NCI-H2107 treated with DMSO at 0.1 percent for 48 hours (cell line): ENCODE results near the gene BCO2.

Source experiments
- DNase-seq: peaks from one replicate; lab custom pipeline; 2025; ENCODE audit not compliant: unreplicated experiment; lab: John Stamatoyannopoulos, UW

BCO2 gene

DNA sequence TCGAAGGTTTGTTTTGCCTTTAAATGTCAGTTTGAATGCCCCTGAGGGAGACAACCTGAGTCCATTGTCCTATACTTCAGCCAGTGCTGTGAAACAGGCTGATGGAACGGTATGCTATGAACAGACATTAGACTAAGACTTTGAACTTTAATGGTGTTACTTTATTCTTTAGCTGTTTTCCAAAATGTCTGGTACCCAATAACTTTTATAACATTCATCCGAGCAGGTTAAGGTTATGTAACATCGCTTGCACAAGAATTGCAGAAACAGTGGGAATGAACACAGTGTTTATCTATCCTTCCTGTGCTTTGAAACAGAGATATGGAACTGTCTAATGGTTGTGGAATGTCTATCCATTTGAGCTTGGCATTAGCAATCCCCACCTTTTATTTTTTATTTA, 38.4 kb downstream of the BCO2 start:
- DNase-seq, result no peak

DNA sequence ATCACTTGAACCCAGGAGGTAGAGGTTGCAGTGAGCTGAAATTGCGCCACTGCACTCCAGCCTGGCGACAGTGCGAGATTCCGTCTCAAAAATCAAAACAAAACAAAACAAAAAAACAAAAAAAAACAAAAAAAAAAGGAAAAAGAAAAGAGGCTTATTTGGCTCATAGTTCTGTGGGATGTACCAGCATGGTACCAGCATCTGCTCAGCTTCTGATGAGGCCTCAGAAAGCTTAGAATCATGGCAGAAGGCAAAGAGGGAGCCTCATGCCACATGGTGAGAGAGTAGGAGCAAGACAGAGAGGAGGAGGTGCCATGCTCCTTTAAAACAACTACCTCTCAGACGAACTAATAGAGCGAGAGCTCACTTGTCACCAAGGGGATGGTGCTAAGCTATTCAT, 40.3 kb downstream of the BCO2 start:
- DNase-seq, result no peak

DNA sequence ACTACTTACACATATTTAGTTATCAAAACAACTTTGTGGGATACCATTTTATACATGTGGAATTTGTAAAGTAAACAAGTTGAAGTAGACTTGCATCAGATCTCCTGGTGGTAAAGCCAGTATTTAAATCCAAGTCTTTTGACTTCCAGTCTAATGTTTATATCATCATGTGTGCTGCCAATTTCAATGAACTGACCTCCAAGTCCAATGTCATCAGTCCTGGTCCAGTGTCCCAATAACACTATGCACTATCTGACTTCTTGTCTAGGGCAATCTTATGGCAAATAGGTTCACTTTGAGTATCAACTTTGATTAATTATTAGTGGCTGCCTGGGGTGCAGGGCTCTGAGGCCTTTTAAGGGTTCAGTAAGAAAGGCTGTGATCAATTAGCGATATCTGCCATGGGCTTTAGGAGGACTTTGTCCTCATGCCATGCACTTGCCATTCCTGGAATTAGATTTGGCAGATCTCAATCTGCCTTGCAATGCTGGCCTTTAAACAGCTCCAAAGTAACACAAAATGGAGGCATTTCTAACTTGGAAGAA, 41.3 kb downstream of the BCO2 start:
- no peak for DNase-seq

DNA sequence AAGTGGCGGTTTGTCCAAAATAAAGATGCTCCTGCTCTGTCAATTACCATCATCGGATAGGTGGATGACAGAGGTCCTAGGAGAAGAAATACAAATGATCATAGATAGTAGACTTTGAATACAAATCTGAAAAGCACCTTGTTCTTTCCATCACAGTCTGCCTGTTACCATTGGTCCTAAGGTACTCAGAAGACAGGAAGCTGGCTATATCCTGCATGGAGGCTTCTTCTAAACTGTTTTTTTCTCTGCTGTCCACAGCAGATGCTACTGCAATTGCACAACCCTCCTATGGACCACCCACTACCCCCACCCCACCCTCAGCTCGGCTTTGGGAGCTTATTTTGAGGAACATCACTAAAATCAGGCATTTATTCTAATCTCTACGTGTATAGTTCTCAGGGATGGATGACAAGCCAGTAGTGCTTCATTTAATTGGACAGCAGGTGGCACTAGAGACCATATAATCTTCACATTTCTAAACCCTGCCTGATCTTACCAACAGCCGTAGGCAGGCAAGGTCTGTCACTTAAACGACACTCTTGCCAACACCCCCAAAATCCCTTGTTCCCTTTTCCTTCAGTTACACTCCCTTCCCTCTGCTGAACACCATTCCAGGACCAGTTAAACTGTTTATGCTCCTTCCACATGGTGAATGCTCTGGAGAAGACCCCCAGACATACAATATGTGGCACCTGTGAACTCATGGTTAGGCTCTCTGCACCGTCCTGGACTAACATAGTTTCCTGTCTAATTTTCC, 44.3 kb downstream of the BCO2 start:
- peak; percentile 70 for DNase-seq

DNA sequence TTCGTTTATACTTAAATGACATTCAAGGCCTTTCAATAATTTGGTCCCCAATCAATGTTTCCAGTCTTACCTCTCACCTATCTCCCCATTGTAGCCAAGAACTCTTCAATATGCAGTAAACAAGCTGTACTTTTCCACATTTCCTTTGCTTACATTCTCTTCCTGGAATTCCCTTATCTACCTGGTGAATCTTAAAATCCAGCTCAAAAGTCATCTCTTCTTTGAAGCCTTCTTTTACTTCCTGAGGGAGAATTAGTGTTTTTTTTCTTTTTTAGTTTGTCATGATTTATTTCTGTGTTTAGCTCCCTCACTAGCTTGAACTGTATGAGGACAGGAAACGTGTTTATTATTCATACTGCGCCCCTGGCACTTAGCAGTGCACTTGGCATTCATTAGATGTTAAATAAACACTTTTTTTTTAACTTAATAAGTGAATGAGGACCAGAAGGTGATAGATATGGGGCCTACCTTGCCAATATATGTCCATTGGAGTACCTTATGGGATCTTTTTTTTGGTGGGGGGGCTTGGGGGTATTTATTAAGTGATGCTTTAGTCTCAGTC, 46.0 kb downstream of the BCO2 start:
- no peak for DNase-seq

DNA sequence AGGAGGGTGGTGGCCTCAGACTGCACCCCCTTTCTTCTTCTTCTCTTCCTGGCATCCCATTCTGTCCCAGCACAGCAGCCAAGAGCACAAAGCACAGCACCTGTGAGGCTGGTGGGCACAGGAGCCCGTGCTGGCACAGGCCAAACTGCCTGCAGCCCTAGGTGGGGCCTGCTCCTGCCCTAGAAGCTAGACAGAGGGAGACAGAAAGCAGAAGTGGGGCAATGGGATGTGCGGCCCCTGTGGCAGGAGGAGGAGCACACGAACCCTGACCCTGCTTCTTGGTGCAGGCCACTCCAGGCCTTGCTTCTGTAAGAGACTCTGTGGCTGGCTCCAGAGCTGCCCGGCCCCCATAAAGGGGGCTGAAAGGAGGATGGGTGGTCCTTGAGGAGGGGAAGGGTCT, 47.0 kb downstream of the BCO2 start:
- DNase-seq, result no peak

DNA sequence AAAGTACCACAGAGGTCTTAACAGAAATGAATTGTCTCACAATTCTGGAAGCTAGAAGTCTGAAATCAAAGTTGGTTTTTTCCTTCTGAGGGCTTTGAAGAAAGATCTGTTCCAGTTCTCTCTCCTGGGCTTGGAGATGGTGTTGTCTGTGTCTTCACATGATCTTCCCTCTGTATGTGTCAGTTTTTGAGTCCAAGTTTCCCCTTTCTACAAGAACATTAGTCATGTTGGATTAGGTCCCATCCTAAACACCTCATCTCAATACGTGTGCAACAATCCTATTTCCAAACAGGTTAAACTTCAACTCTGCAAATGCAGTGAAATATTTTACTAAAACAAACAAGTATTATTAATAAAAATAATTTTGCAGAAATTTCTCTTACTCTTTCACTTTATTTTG, 47.8 kb downstream of the BCO2 start:
- DNase-seq, result no peak

DNA sequence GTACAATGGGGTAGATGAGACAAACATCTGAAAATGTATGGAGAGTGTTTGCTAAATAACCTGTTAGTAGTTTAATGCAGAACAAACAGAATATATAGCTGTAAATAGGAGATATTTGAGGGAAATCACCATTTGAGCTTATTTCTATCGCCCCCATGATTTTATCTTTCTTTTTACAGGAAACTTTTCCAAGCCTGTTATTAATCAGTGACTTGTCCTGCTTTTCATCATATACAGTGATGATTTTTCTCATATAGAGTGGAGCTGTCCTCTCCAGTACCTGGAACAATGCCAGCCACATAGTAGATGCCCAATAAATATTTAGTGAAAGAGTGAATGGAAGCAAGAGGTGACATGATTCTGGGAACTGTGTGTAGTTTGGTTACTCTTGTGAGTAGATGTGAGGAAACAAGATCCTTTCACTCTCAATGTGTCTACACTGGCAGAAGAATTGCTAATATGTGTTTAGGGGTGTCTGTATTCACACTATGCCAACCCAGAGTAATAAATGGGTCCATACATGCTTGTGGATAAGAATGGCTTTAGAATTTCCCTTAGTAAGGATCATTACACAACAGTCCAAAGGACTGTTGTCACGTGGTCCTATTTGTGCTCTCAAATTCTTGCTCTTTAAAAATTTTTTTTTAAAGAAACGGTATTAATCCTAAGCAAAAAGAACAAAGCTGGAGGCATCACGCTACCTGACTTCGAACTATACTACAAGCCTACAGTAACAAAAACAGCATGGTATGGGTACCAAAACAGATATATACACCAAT, 48.6 kb downstream of the BCO2 start:
- no peak for DNase-seq

DNA sequence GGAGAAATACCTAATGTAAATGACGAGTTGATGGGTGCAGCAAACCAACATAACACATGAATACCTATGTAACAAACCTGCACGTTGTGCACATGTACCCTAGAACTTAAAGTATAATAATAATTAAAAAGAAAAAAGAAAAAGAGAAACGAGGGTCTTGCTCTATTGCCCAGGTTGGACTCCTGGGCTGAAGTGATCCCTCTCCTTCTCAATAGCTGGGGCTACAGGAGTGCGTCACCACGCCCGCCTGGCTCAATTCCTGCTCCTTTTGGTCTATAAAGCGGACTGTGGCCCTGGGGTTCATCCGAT, 50.4 kb downstream of the BCO2 start:
- DNase-seq, result no peak

DNA sequence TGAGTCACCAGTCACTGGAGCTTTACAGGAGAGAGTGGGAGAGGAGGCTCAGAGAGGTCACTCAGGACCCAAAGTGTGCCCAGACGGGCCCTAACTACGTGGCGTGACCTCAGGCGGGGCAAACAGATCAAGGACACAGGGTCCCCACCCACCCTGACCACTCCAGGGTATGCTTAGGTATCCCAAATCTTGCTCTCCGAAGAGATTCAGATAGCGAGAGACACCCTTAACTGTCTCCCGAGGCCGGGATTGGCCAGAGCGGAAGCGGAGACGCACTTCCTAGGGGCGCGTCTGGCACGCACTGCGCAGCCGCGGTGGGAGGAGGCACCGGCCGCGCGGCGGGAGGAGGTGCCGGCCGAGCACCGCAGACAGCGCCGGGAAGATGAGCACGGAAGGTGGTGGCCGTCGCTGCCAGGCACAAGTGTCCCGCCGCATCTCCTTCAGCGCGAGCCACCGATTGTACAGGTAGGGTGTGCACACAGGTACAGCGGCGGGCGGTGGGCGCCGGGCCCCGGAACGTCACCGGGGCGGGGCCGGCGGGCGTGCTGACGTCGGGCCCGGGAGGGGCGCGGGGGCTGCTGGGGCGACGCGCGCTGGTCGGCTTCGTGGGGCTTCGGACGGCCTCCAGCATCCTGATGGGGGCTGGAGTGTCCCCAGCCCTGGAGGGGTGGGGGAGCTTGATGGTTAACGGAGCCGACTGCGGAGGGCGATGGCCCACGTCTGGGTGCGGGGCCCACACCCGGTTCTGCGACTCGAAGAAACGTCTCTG, 50.9 kb downstream of the BCO2 start, which contains the start of gene PTS:
Gene PTS, plus strand, starts transcription at position 367 of the 769 bp plus-strand sequence. Its CDS starts 16 bp downstream, at position 383.
- DNase-seq, result peak; percentile 50

DNA sequence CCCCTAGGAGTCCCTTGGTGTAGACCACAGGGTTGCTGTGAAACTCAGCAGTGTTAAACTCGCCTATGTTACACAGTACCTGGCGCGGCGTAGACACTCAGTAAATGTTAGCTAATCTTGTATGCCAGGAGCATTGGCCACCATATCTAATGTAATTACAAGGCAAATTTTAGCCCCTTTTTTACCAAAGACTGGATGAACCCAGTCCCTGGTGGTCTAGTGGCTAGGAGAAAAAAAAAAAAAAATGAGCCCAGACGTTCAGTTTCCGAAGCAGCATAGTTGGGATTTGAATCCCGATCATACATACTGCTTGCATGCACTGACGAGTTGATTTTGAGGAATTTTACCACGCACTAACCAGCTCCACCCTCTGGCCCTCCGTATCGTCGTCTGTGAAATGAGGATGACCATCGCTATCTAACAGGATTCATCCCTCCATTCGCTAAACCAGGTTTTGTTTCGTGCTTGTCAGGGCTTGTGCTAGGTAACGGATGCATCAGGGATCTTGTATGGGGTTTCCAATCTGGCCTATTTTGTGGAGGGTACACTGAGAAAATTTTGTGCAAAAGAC, 51.6 kb downstream of the BCO2 start:
- DNase-seq, result no peak

DNA sequence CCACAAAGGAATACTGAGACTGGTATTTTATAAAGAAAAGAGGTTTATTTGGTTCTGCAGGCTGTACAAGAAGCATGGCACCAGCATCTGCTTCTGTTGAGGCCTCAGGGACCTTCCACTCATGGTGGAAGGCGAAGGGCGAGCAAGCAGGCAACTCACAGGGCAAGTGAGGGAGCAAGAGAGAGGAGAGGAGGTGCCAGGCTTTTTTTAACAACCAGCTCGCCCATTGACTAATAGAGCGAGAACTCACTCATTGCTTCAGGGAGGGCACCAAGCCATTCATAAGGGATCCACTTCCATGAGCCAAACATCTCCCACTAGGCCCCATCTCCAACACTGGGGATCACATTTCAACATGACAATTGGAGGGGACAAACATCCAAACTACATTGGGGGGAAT, 52.2 kb downstream of the BCO2 start:
- DNase-seq, result no peak

DNA sequence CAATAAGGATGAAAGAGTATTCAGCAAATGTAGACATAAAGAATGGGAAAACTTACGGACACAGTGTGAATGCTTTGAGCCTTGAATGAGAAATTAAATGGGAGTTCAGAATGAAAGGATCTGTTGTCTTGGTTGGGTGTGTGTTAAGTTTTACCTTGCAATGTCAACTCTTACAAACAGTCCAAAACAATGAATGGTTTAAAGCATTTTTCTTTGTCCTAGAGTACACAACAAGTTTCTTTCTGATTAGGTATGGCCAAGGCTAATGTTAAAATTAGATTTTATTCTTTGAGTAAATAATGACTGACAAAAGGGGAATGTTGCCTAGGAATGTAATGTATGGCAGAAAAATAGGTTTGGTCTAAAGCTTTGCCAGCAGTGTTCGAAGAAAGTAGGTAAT, 53.4 kb downstream of the BCO2 start:
- no peak for DNase-seq

DNA sequence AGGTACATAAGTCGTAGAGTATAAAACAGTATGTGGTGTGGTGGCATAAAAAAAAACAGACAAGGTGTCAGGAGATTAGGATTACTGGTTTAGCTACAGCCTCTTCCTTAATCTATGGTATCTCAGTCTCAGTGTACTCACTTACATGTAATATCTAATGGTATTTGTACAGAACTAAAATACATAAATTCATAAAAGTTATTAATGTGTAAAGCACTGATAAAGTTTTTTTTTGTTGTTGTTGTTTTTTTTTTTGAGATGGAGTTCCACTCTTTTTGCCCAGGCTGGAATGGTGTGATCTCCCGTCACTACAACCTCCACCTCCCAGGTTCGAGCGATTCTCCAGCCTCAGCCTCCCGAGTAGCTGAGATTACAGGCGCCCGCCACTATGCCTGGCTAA, 53.8 kb downstream of the BCO2 start:
- no peak for DNase-seq

DNA sequence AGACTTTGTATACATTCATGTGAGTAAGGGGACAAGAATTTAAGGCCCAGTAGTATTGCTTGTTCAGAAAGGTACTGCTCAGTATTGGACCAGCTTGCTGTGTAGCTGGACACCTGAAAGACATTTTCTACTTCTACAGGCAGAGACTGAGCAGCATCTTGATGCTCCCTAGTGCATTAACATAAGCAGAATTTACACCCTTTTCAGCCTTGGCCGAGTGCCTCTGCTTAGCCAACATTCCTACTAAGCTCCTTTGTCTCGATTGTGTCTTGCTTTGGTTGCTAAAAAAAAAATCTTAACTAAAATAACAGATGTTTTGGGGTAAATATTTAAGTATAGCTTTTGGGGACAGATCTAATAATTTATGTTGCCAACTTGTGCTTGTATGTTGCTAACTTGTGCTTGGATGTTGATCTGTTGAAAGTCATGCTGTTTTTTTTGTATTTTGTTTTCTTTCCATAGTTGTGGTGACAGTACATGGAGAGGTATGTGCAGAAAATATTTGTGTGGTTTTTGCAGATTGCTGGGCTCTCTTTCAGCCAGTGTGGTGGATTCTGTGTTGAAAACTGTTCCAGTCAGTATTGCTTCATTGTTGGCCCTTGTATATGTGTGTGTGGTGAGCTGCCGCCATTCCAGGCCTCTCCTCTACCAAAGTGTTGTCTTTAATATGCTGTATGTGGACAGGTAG, 54.6 kb downstream of the BCO2 start:
- DNase-seq, result no peak

DNA sequence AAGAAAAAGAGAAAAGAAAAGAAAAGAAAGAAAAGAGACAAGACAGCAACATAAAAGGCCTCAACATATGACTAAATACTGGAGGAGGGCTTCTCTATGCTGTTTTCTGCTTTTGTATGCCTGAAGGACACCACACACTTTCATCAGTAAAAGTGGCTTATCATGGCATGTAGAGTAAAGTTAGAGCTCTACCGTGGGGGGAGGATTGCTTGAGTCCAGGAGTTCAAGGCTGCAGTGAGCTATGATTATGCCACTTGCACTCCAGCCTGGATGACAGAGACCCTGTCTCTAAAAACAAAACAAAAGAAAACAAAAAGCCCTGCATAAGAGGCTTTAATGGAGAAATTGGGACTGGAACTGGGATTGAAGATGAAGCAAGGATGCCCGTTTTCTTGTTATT, 56.6 kb downstream of the BCO2 start:
- no peak for DNase-seq

DNA sequence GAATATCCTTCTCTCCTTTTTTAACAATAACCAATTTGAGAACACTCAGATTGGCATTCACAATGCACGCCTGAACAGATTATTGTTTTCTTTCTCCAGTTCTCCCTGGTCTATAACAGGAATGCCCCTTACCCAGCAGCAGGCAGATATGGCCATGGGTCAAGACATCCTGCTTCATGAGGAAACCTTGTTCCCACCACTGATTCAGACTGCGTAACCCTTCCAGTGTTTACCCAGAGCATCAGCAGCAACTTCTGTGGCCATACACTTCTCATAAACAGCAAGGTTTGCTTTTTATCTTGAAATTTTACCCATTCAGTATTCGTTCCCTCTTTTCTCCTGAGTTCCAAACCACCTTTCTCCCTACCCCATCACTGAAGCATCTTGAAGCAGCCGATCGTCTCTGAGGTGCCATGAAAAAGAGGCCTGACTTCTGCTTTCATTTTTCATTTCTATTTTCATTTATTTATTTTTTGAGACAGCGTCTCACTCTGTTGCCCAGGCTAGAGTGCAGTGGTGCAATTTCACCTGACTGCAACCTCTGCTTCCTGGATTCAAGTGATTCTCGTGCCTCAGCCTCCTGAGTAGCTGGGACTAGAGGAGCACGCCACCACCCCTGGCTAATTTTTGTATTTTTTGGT, 60.6 kb downstream of the BCO2 start:
- DNase-seq, result no peak

DNA sequence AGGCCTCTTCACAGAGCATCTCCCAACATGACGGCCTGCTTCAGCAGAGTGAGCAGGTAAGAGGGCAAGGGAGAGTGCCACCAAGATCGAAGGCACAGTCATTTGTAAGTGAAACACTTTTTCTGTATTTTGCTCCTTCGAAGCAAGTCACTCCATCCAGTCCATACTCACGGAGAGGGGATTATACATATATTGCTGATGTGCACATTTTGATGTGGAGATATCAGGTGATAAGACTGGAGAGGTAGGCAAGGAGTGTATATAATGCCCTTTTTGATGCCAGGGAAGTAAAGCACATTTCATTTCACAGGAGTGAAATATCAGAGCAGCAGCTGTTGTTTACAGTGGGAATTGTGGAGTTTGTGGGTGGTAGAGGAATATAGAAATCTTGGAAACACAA, 62.1 kb downstream of the BCO2 start:
- DNase-seq, result no peak

DNA sequence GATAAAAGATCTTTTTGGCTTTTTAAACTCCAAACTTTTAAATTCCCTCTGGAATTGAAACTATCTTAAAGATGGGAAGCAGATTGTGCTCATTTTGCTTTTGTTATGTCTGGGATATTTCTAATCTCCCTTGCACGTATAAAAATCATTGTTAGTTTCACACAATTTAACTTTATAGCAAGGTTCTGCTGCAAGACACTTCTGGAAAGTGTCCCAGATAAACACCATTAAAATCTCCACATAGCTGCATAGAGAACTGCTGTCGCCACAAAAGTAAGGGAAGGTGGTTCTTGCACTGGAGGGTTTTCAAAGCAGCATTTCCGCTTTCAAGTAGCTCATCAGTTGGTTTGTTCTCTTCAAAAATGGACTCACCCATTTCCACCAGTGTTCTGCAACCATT, 62.7 kb downstream of the BCO2 start:
- no peak for DNase-seq

DNA sequence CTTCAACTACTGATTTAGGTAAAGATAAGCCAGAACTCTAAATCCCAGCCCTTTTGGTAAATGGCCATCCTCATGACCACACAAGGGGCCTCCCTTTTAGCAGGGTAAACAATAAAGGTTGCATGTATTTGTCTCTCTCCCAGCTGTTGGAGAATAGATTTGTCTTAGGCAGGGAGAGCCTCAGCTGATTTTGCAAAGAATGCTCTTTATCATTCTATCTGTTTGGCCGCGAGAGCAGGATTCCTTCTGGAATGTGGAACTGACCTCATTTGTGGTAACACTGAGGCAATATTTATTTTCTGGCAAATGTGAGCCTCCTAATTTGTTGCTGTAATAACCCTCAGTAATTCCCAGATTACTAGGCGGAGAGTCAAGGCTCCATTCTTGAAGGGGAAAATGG, 66.2 kb downstream of the BCO2 start:
- DNase-seq, result no peak
